ENCODE results near the gene IQGAP2.

IQGAP2 gene

GRCh38 chr5:76527685-76528161 lies 124.6 kb downstream of the IQGAP2 start:
- DNase-seq (ENCODE audit: extremely low spot score) = no peak
- ChIA-PET POLR2A (no interaction called here), CTCF (interaction anchor here (0.7 kb wide), 1 partner anchor 16 kb away, joined by 3 read pairs; no protein-coding TSS in a partner anchor)
- TF ChIP-seq ELF4 (IDR thresholded peaks at IDR 0.05) (no peak), FOXM1 (IDR thresholded peaks at IDR 0.05; ENCODE audit: borderline replicate concordance) (no peak), FOXK2 (IDR thresholded peaks at IDR 0.05) (no peak), L3MBTL2 (conservative IDR thresholded peaks at IDR 0.05) (no peak), FOXA1 (IDR thresholded peaks at IDR 0.05) (no peak), PKNOX1 (IDR thresholded peaks at IDR 0.05) (no peak), SP1 (IDR thresholded peaks at IDR 0.05) (no peak), ZNF384 (IDR thresholded peaks at IDR 0.05) (no peak), TARDBP (IDR thresholded peaks at IDR 0.05) (no peak), LEF1 (IDR thresholded peaks at IDR 0.05; ENCODE audit: borderline replicate concordance) (no peak), SUZ12 (IDR thresholded peaks at IDR 0.05) (no peak)

- ChIA-PET CTCF (no interaction called here), POLR2A (no interaction called here)
- TF ChIP-seq PKNOX1 (IDR thresholded peaks at IDR 0.05) = no peak
- no peak for TF ChIP-seq SUZ12 (IDR thresholded peaks at IDR 0.05)
- TF ChIP-seq ARNT (IDR thresholded peaks at IDR 0.05) = no peak
- TF ChIP-seq HDGF (IDR thresholded peaks at IDR 0.05; ENCODE audit: borderline replicate concordance) = no peak
- TF ChIP-seq SP1 (IDR thresholded peaks at IDR 0.05) = no peak
- TF ChIP-seq BHLHE40 (IDR thresholded peaks at IDR 0.05; ENCODE audit: borderline replicate concordance) = no peak
- no peak for TF ChIP-seq ELF4 (IDR thresholded peaks at IDR 0.05)
- TF ChIP-seq FOXM1 (IDR thresholded peaks at IDR 0.05; ENCODE audit: borderline replicate concordance) = no peak
- TF ChIP-seq NFRKB (IDR thresholded peaks at IDR 0.05) = no peak
- no peak for TF ChIP-seq ZNF384 (IDR thresholded peaks at IDR 0.05)
- no peak for TF ChIP-seq FOXA1 (IDR thresholded peaks at IDR 0.05)
- no peak for DNase-seq (ENCODE audit: extremely low spot score)
Measured at GRCh38 chr5:76528547-76529331, 125.7 kb downstream of the IQGAP2 start.

- CTCF ChIA-PET = no interaction called here
- no peak for TF ChIP-seq FOXA1 (IDR thresholded peaks at IDR 0.05)
- TF ChIP-seq SP1 (IDR thresholded peaks at IDR 0.05) = no peak
- no peak for TF ChIP-seq LEF1 (IDR thresholded peaks at IDR 0.05; ENCODE audit: borderline replicate concordance)
- no peak for TF ChIP-seq HDGF (IDR thresholded peaks at IDR 0.05; ENCODE audit: borderline replicate concordance)
- no peak for TF ChIP-seq L3MBTL2 (conservative IDR thresholded peaks at IDR 0.05)
- TF ChIP-seq FOXK2 (IDR thresholded peaks at IDR 0.05) = no peak
- no peak for TF ChIP-seq PKNOX1 (IDR thresholded peaks at IDR 0.05)
- no peak for TF ChIP-seq SUZ12 (IDR thresholded peaks at IDR 0.05)
- TF ChIP-seq ARNT (IDR thresholded peaks at IDR 0.05) = no peak
- no peak for TF ChIP-seq BHLHE40 (IDR thresholded peaks at IDR 0.05; ENCODE audit: borderline replicate concordance)
- no peak for TF ChIP-seq NFRKB (IDR thresholded peaks at IDR 0.05)
- POLR2A ChIA-PET = no interaction called here
- DNase-seq (ENCODE audit: extremely low spot score) = no peak
Measured at GRCh38 chr5:76529464-76530344, 126.6 kb downstream of the IQGAP2 start.

- ChIA-PET POLR2A (no interaction called here), CTCF (no interaction called here)
- no peak for TF ChIP-seq NFRKB (IDR thresholded peaks at IDR 0.05)
- no peak for TF ChIP-seq TARDBP (IDR thresholded peaks at IDR 0.05)
- TF ChIP-seq BHLHE40 (IDR thresholded peaks at IDR 0.05; ENCODE audit: borderline replicate concordance) = no peak
- no peak for TF ChIP-seq SUZ12 (IDR thresholded peaks at IDR 0.05)
- no peak for TF ChIP-seq FOXK2 (IDR thresholded peaks at IDR 0.05)
- TF ChIP-seq PKNOX1 (IDR thresholded peaks at IDR 0.05) = no peak
- TF ChIP-seq SP1 (IDR thresholded peaks at IDR 0.05) = no peak
- no peak for TF ChIP-seq FOXM1 (IDR thresholded peaks at IDR 0.05; ENCODE audit: borderline replicate concordance)
- no peak for TF ChIP-seq ARNT (IDR thresholded peaks at IDR 0.05)
- TF ChIP-seq ZNF384 (IDR thresholded peaks at IDR 0.05) = no peak
- no peak for TF ChIP-seq HDGF (IDR thresholded peaks at IDR 0.05; ENCODE audit: borderline replicate concordance)
- TF ChIP-seq LEF1 (IDR thresholded peaks at IDR 0.05; ENCODE audit: borderline replicate concordance) = no peak
- TF ChIP-seq L3MBTL2 (conservative IDR thresholded peaks at IDR 0.05) = no peak
- TF ChIP-seq CTBP1 (IDR thresholded peaks at IDR 0.05; ENCODE audit: borderline replicate concordance) = no peak
- TF ChIP-seq FOXA1 (IDR thresholded peaks at IDR 0.05) = no peak
- TF ChIP-seq ELF4 (IDR thresholded peaks at IDR 0.05) = no peak
- DNase-seq (ENCODE audit: extremely low spot score) = no peak
Measured at GRCh38 chr5:76532052-76532451, 129.0 kb downstream of the IQGAP2 start.

- POLR2A ChIA-PET = no interaction called here
Measured at GRCh38 chr5:76532973-76533372, 129.9 kb downstream of the IQGAP2 start.

More at GRCh38 chr5:76532973-76533372, 129.9 kb downstream of the IQGAP2 start:
- CTCF ChIA-PET = no interaction called here
- DNase-seq (ENCODE audit: extremely low spot score) = no peak
- TF ChIP-seq FOXM1 (IDR thresholded peaks at IDR 0.05; ENCODE audit: borderline replicate concordance) = no peak
- no peak for TF ChIP-seq ARNT (IDR thresholded peaks at IDR 0.05)
- TF ChIP-seq LEF1 (IDR thresholded peaks at IDR 0.05; ENCODE audit: borderline replicate concordance) = no peak
- TF ChIP-seq ZNF384 (IDR thresholded peaks at IDR 0.05) = no peak
- TF ChIP-seq BHLHE40 (IDR thresholded peaks at IDR 0.05; ENCODE audit: borderline replicate concordance) = no peak
- TF ChIP-seq L3MBTL2 (conservative IDR thresholded peaks at IDR 0.05) = no peak
- TF ChIP-seq NFRKB (IDR thresholded peaks at IDR 0.05) = no peak
- no peak for TF ChIP-seq CTBP1 (IDR thresholded peaks at IDR 0.05; ENCODE audit: borderline replicate concordance)
- TF ChIP-seq SP1 (IDR thresholded peaks at IDR 0.05) = no peak
- no peak for TF ChIP-seq HDGF (IDR thresholded peaks at IDR 0.05; ENCODE audit: borderline replicate concordance)
- no peak for TF ChIP-seq PKNOX1 (IDR thresholded peaks at IDR 0.05)
